Esophagus mucosa (tissue), 1 donor: ENCODE results near the gene OAF. TPM values are rescaled to one million over a fixed set of nuclear protein-coding genes. Genes with fewer than 3 reads are reported as not detected.
"Not testable (repeated sequence)": the region's sequence is repeated elsewhere in the genome, so short reads cannot be mapped to it uniquely, and the experiment has no call there.

Experiments used
- ATAC-seq: fragments of 200-7000 bp; cut with Tn5 transposase; one replicate; pipeline ENCODE4 v1.9.1; 2020
- total RNA-seq: library from RNA; stranded (reverse); gene quantifications from one replicate; pipeline ENCODE4 v1.2.4, GENCODE V29; 2023
- donor health status: DM: yes; HTN: yes; CAD: no.

Gene OAF
- total RNA-seq, 1 donor from 2014 or later, result 9.0 TPM

DNA sequence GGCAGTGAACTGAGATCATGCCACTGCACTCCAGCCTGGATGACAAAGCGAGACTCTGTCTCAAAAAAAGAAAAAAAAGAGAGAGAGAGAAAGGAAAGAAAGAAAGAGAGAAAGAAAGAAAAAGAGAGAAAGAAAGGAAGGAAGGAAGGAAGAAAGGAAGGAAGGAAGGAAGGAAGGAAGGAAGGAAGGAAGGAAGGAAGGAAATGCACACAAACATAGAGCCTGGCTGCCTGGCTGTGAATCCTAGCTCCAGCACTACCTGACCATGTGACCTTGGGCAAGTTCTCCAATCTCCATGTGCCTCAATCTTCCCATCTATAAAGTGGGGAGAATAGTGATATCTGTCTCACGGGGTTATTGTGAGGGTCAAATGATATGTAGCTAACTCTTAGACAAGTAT lies 63.1 kb downstream of the OAF start:
- not testable (repeated sequence) for ATAC-seq

DNA sequence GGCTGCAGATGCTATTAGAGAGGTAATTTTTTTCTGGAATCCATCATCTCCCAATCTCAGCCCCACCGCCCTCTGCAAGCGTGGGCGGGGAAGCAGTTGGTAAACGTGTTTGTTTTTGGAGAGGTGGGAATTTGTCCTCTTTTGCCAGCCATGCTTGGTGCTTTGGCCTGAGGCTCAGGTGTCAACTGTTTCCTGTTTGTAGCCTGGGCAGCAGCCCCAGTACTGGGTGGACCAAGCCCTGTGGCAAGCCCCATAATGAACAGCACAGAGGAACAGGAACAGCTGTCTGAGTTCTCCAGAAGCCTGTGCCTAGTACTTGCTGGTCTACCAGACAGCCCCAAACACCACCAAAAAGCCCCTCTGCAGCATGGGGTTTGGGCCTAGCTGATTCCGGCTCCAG lies 68.7 kb downstream of the OAF start:
- ATAC-seq, result no peak

Other genes with a start within 250 kb of the OAF start
- gene TRIM29, start 72.9 kb upstream of the OAF start, total RNA-seq, result 1,294 TPM
- gene POU2F3, start 29.1 kb downstream of the OAF start, total RNA-seq, result 3.2 TPM
- gene TLCD5, start 114.3 kb downstream of the OAF start, total RNA-seq, result 0.48 TPM
- 62.7 TPM for gene ARHGEF12, start 125.4 kb downstream of the OAF start, total RNA-seq